ENCODE measurements around the gene ABR. TPM values are rescaled to one million over a fixed set of nuclear protein-coding genes. Genes with fewer than 3 reads are reported as not detected.

ABR gene
- total and polyA plus RNA-seq, 7 donors, result 30.4 to 146 (median 79.3) TPM

GRCh38 chr17:1143573-1143972, 36.2 kb downstream of the ABR start:
- no peaks in the 10 kb centered on the region for H3K4me1 ChIP-seq
- 75 to 76% methylated on average over 10 of the region's 10 CpGs for WGBS, 2 donors
- intact Hi-C loops (cut with DNase I), result no loop called here
- H3K27ac ChIP-seq, result no peak overlapping the region
- H3K36me3 ChIP-seq, result no peaks in the 10 kb centered on the region
- DNase-seq, result no peak
- no peaks in the 10 kb centered on the region for H3K9me3 ChIP-seq
- H3K4me3 ChIP-seq, result no peak overlapping the region
- TF ChIP-seq EP300 (IDR thresholded peaks at IDR 0.05) (no peak), POLR2AphosphoS5 (IDR thresholded peaks at IDR 0.05) (no peak), POLR2A (IDR thresholded peaks at IDR 0.05) (no peak), CTCF (IDR thresholded peaks at IDR 0.05) (no peak)
- H3K27me3 ChIP-seq, result no peaks in the 10 kb centered on the region

GRCh38 chr17:1142561-1142971, 37.2 kb downstream of the ABR start:
- WGBS, 2 donors, result 96% methylated on average over 14 of the region's 14 CpGs

GRCh38 chr17:1137465-1137894, 42.3 kb downstream of the ABR start:
- no peak for DNase-seq
- H3K27me3 ChIP-seq, result no peaks in the 10 kb centered on the region
- H3K4me3 ChIP-seq, result no peak overlapping the region
- 26 to 81% methylated on average over 18 of the region's 18 CpGs for WGBS, 2 donors
- TF ChIP-seq CTCF (IDR thresholded peaks at IDR 0.05), result no peak
- TF ChIP-seq POLR2AphosphoS5 (IDR thresholded peaks at IDR 0.05), result no peak
- no peak for TF ChIP-seq EP300 (IDR thresholded peaks at IDR 0.05)
- TF ChIP-seq POLR2A (IDR thresholded peaks at IDR 0.05), result no peak
- intact Hi-C loops (cut with DNase I), result no loop called here
- no peak overlapping the region for H3K27ac ChIP-seq
- H3K9me3 ChIP-seq, result no peaks in the 10 kb centered on the region
- peaks cover 0 to 12% (median 10%) of the 10 kb centered on the region in 4 donors for H3K4me1 ChIP-seq
- H3K36me3 ChIP-seq, result no peaks in the 10 kb centered on the region

More at GRCh38 chr17:1142561-1142971, 37.2 kb downstream of the ABR start:
- DNase-seq, result no peak
- Histone ChIP-seq H3K9me3 (no peaks in the 10 kb centered on the region), H3K36me3 (no peaks in the 10 kb centered on the region), H3K27me3 (no peaks in the 10 kb centered on the region), H3K4me3 (no peak overlapping the region), H3K27ac (no peak overlapping the region), H3K4me1 (no peaks in the 10 kb centered on the region)
- intact Hi-C loops (cut with DNase I), result no loop called here
- no peak for TF ChIP-seq CTCF (IDR thresholded peaks at IDR 0.05)

GRCh38 chr17:1136748-1137147, 43.0 kb downstream of the ABR start:
- no peak overlapping the region for H3K4me3 ChIP-seq
- H3K27ac ChIP-seq, result no peak overlapping the region
- TF ChIP-seq EP300 (IDR thresholded peaks at IDR 0.05) (no peak), CTCF (IDR thresholded peaks at IDR 0.05) (no peak), POLR2AphosphoS5 (IDR thresholded peaks at IDR 0.05) (no peak), POLR2A (IDR thresholded peaks at IDR 0.05) (no peak)
- no peaks in the 10 kb centered on the region for H3K27me3 ChIP-seq
- intact Hi-C loops (cut with DNase I), result no loop called here
- WGBS, 2 donors, result 88 to 92% methylated on average over 6 of the region's 6 CpGs
- no peak for DNase-seq
- peaks cover 0 to 12% (median 10%) of the 10 kb centered on the region in 4 donors for H3K4me1 ChIP-seq
- H3K36me3 ChIP-seq, result no peaks in the 10 kb centered on the region
- H3K9me3 ChIP-seq, result no peaks in the 10 kb centered on the region

- intact Hi-C loops (cut with DNase I), result no loop called here
- H3K36me3 ChIP-seq, result no peaks in the 10 kb centered on the region
- TF ChIP-seq POLR2A (IDR thresholded peaks at IDR 0.05) (no peak), EP300 (IDR thresholded peaks at IDR 0.05) (no peak)
- H3K4me3 ChIP-seq, result no peak overlapping the region
- H3K9me3 ChIP-seq, result no peaks in the 10 kb centered on the region
- 78 to 87% methylated on average over 29 of the region's 29 CpGs for WGBS, 2 donors
- DNase-seq, result no peak
- no peaks in the 10 kb centered on the region for H3K27me3 ChIP-seq
- H3K27ac ChIP-seq, result peak overlapping the region in 1 of 4 donors; percentile 39
- peaks cover 0 to 12% (median 10%) of the 10 kb centered on the region in 4 donors for H3K4me1 ChIP-seq
Observed at GRCh38 chr17:1134634-1135324, 45.0 kb downstream of the ABR start.
